Measurements from ENCODE around the gene LHX8.

GRCh38 chr1:75174031-75174760, 40.0 kb downstream of the LHX8 start:
- TF ChIP-seq ASH2L (IDR thresholded peaks at IDR 0.05; ENCODE audit: insufficient read length, low read depth, low read length) (no peak), RAD21 (CRISPR knock-in tag; IDR thresholded peaks at IDR 0.05) (no peak), ZNF879 (CRISPR knock-in tag; IDR thresholded peaks at IDR 0.05) (no peak), ZNF737 (CRISPR knock-in tag; IDR thresholded peaks at IDR 0.05; ENCODE audit: borderline replicate concordance) (no peak), HCFC1 (IDR thresholded peaks at IDR 0.05; ENCODE audit: low read depth, low read length) (no peak), ZNF501 (CRISPR knock-in tag; IDR thresholded peaks at IDR 0.05) (no peak)
- TF ChIP-seq, protein P1, sequence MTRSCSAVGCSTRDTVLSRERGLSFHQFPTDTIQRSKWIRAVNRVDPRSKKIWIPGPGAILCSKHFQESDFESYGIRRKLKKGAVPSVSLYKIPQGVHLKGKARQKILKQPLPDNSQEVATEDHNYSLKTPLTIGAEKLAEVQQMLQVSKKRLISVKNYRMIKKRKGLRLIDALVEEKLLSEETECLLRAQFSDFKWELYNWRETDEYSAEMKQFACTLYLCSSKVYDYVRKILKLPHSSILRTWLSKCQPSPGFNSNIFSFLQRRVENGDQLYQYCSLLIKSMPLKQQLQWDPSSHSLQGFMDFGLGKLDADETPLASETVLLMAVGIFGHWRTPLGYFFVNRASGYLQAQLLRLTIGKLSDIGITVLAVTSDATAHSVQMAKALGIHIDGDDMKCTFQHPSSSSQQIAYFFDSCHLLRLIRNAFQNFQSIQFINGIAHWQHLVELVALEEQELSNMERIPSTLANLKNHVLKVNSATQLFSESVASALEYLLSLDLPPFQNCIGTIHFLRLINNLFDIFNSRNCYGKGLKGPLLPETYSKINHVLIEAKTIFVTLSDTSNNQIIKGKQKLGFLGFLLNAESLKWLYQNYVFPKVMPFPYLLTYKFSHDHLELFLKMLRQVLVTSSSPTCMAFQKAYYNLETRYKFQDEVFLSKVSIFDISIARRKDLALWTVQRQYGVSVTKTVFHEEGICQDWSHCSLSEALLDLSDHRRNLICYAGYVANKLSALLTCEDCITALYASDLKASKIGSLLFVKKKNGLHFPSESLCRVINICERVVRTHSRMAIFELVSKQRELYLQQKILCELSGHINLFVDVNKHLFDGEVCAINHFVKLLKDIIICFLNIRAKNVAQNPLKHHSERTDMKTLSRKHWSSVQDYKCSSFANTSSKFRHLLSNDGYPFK (CRISPR knock-in tag; IDR thresholded peaks at IDR 0.05; ENCODE audit: borderline replicate concordance) = no peak
- TF ChIP-seq, protein P2, sequence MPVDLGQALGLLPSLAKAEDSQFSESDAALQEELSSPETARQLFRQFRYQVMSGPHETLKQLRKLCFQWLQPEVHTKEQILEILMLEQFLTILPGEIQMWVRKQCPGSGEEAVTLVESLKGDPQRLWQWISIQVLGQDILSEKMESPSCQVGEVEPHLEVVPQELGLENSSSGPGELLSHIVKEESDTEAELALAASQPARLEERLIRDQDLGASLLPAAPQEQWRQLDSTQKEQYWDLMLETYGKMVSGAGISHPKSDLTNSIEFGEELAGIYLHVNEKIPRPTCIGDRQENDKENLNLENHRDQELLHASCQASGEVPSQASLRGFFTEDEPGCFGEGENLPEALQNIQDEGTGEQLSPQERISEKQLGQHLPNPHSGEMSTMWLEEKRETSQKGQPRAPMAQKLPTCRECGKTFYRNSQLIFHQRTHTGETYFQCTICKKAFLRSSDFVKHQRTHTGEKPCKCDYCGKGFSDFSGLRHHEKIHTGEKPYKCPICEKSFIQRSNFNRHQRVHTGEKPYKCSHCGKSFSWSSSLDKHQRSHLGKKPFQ (CRISPR knock-in tag; IDR thresholded peaks at IDR 0.05; ENCODE audit: insufficient replicate concordance) = no peak

Measured in HepG2 (cell line).